Esophagus (tissue), 2 donors: ENCODE results near the gene PYGB. TPM values are rescaled to one million over a fixed set of nuclear protein-coding genes. Genes with fewer than 3 reads are reported as not detected.

Experiments used
- H3K27ac ChIP-seq, 2 donors: one replicate each; pipeline ENCODE4 v1.5.1; 2013; ENCODE audit warnings: low read depth in 2 of 2, mild to moderate bottlenecking in 2 of 2, inconsistent platforms in 1 of 2, low read length in 1 of 2, moderate library complexity in 1 of 2
- H3K27me3 ChIP-seq, 2 donors: one replicate each; pipeline ENCODE4 v1.6.1; 2013; ENCODE audit warnings: low read length in 2 of 2, control low read depth in 1 of 2, mild to moderate bottlenecking in 1 of 2; ENCODE audit not compliant: insufficient read depth in 2 of 2, control insufficient read depth in 1 of 2
- H3K36me3 ChIP-seq, 2 donors: one replicate each; pipeline ENCODE4 v1.6.1; 2013; ENCODE audit warnings: low read length in 1 of 2; ENCODE audit not compliant: control insufficient read depth in 2 of 2, insufficient read depth in 2 of 2
- H3K4me1 ChIP-seq, 2 donors: one replicate each; pipeline ENCODE4 v1.6.1; 2013; ENCODE audit warnings: low read length in 1 of 2; ENCODE audit not compliant: control insufficient read depth in 2 of 2, insufficient read depth in 2 of 2
- H3K4me3 ChIP-seq, 2 donors: one replicate each; pipeline ENCODE4 v1.5.1; 2013; ENCODE audit warnings: low read length in 2 of 2, mild to moderate bottlenecking in 2 of 2, low read depth in 1 of 2, moderate library complexity in 1 of 2
- H3K9me3 ChIP-seq, 2 donors: one replicate each; pipeline ENCODE4 v1.6.1; 2013; ENCODE audit warnings: mild to moderate bottlenecking in 2 of 2, low read depth in 1 of 2, low read length in 1 of 2, moderate library complexity in 1 of 2; ENCODE audit not compliant: control insufficient read depth in 2 of 2, insufficient read depth in 1 of 2
- WGBS, 2 donors: extraction: QIAGEN DNeasy Blood & Tissue Kit; methylation state at CpG; one replicate each; pipeline ENCODE4 v1.1.7; 2013; 5-methylcytosine and 5-hydroxymethylcytosine counted together
- polyA plus RNA-seq, 2 donors: library from polyadenylated mRNA; stranded (reverse); fragments of 200-250 nt; gene quantifications; one replicate each; pipeline ENCODE4 v1.2.3, GENCODE V29; 2013
- donor health status: healthy with polysubstance abuse.
- donor health status: Bipolar disorder and iron deficiency.

PYGB gene
- polyA plus RNA-seq, 2 donors: 38.0 to 59.7 TPM

DNA sequence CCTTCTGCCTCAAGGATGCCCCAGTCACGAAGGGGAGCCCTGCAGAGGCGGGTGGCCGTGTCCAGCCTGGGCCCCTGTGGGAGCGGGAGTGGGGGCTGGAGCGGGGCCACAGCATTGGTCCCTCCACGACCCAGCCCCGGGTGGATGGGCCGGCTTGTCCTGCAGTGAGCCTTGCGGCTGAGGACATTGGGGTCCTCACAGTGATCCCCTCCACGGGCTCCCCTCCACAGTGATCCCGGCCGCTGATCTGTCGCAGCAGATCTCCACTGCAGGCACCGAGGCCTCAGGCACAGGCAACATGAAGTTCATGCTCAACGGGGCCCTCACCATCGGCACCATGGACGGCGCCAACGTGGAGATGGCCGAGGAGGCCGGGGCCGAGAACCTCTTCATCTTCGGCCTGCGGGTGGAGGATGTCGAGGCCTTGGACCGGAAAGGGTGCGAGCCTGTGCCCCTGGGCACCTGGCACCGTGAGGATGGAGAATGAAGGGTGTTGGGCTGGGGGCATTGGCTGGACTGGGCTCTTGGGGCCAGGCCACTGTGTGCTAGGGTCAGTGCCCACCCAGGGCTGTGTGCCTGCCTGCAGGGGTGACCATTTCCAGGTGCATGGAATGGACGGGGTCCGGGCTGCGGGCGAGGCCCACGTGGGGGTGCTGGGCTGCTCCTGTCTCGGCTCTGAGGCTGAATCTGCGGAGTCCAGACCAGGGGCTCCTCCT, 44.4 kb downstream of the PYGB start:
- H3K4me3 ChIP-seq: no peak overlapping the region
- H3K4me1 ChIP-seq: peaks cover 4 to 8% of the 10 kb centered on the region in 2 donors
- no peaks in the 10 kb centered on the region for H3K27me3 ChIP-seq
- WGBS, 2 donors: 91 to 92% methylated on average over 35 of the region's 35 CpGs
- no peaks in the 10 kb centered on the region for H3K9me3 ChIP-seq
- H3K27ac ChIP-seq: no peak overlapping the region
- H3K36me3 ChIP-seq: peaks cover 11 to 38% of the 10 kb centered on the region in 2 donors

DNA sequence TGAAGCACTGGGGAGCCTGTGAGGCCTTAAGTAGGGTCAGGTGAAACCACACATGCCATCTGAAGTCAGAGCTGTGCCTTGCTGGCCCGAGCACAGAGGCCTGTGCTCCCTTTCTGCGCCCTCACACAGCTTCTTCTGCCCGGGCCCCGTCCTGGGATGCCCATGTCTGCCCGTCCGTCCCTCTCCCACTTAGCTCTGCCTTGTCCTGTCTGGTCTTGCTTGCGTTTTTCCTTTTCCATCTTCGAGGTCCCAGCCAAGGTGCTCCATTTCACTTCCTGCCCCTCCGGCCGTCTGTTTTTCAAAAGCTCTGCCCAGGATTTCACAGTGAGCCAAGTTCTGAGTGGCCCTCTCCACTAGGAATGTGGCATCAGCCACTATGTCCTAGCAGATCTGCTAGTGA, 45.6 kb downstream of the PYGB start:
- H3K4me1 ChIP-seq: peaks cover 4 to 8% of the 10 kb centered on the region in 2 donors
- peak overlapping the region in 1 of 2 donors; percentile 53 for H3K27ac ChIP-seq
- no peaks in the 10 kb centered on the region for H3K27me3 ChIP-seq
- WGBS, 2 donors: 46 to 58% methylated on average over 10 of the region's 10 CpGs
- H3K9me3 ChIP-seq: no peaks in the 10 kb centered on the region
- peaks cover 11 to 38% of the 10 kb centered on the region in 2 donors for H3K36me3 ChIP-seq
- no peak overlapping the region for H3K4me3 ChIP-seq

DNA sequence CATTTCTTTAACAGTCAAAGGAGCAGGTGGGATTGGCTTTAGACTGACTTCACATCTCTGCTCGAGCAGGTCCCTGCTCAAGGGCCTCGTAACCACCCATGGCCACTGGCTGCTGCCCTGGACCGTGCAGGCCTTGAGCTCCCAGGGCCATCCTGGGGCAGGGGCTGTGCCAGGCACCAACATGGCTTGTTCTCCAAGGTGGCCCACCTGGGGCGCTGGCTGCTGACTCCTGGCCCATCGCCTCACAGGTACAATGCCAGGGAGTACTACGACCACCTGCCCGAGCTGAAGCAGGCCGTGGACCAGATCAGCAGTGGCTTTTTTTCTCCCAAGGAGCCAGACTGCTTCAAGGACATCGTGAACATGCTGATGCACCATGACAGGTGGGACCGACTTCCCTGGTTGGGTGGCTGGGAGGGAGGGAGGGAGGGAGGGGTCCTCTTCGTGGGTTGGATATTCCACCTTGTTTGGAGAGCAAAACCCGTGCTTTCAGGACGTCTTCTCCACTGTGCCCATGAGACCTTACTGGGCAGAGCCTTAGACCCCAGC, 46.1 kb downstream of the PYGB start:
- peak overlapping the region; percentile 5 to 53 for H3K27ac ChIP-seq
- H3K9me3 ChIP-seq: no peaks in the 10 kb centered on the region
- H3K4me1 ChIP-seq: peaks cover 4 to 8% of the 10 kb centered on the region in 2 donors
- H3K4me3 ChIP-seq: no peak overlapping the region
- WGBS, 2 donors: 77 to 79% methylated on average over 13 of the region's 13 CpGs
- peaks cover 11 to 37% of the 10 kb centered on the region in 2 donors for H3K36me3 ChIP-seq
- no peaks in the 10 kb centered on the region for H3K27me3 ChIP-seq

DNA sequence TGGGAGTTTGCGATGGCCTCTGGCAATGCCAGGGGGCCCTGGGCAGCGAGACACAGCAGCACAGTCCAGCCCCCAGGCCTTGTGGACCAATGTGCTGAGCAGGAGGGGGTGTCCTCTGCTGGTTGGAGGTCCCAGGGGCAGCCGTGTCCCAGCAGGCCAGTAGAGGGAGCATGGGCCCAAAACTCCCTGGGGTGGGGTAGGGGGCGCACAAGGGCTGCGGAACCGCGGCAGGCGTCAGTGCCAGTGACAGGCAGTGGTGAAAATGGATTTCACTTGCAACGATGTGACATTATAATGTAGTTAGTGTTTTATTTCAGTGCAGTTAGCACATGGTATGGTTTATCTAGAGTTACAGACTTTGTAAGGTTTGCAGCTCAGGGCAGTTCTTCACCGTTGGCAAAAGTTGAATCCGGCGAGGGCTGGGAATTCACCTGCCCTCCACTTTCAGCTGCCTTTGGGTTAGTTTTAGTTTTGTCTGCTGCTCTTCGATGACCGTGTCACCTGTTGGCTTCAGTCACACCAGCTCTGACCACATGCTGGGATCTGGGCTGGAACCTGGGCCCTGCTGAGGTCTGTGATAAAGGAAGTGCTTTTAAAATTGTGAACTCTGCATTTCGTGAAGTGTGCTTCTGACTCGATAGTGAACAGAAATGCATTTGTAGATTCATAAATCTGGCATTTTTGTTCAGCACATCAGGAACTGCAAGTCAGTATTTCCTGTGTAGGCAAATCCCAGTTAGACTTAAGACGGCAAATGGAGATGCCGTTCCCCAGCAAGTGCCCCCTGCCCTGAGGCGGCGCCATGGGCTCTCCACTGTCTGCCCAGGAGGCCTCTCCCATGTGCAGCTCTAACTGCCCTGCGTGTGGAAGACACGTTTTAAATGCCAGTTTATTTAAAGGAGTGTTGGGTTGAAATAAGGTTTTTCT, 46.8 kb downstream of the PYGB start:
- 56 to 59% methylated on average over 22 of the region's 22 CpGs for WGBS, 2 donors
- peaks cover 4 to 8% of the 10 kb centered on the region in 2 donors for H3K4me1 ChIP-seq
- peaks cover 11 to 36% of the 10 kb centered on the region in 2 donors for H3K36me3 ChIP-seq
- H3K9me3 ChIP-seq: no peaks in the 10 kb centered on the region
- H3K27ac ChIP-seq: peak overlapping the region; percentile 58 to 61
- H3K27me3 ChIP-seq: no peaks in the 10 kb centered on the region
- no peak overlapping the region for H3K4me3 ChIP-seq

DNA sequence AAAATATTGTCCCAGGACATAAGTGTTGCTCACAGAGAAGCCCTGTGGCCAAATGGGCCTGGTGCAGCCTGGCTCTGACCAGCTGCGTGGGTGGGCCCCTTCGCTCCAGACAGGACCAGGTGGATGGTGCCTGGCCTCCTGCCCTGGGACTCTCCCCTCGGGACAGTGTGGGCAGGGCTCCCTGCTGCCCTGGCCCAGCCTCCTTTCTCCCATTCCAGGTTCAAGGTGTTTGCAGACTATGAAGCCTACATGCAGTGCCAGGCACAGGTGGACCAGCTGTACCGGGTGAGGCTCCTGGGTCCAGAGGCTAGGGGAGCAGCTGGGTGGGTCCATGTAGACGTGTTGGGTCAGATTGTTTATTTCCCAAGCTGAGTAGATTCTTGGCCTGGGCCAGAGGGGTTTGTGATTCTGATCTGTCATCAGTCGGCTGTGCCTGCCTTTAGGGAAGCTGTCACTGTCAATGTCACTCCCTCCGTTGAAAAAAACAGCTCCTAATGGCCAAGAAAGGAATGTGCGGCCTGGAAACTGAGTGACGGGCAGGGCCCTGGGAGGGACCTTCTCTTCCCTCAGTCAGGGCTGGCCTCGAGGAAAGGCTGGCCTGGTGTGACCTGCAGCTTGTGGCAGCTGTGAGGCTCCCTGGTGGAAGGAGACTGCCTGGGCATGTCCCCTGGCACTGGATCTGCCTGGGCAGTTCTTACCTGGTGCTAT, 47.7 kb downstream of the PYGB start:
- WGBS, 2 donors: 33 to 38% methylated on average over 10 of the region's 10 CpGs
- Histone ChIP-seq H3K27me3 (no peaks in the 10 kb centered on the region), H3K36me3 (peaks cover 7 to 36% of the 10 kb centered on the region in 2 donors), H3K4me3 (no peak overlapping the region), H3K9me3 (no peaks in the 10 kb centered on the region), H3K27ac (peak overlapping the region; percentile 58 to 76), H3K4me1 (peaks cover 4 to 8% of the 10 kb centered on the region in 2 donors)

DNA sequence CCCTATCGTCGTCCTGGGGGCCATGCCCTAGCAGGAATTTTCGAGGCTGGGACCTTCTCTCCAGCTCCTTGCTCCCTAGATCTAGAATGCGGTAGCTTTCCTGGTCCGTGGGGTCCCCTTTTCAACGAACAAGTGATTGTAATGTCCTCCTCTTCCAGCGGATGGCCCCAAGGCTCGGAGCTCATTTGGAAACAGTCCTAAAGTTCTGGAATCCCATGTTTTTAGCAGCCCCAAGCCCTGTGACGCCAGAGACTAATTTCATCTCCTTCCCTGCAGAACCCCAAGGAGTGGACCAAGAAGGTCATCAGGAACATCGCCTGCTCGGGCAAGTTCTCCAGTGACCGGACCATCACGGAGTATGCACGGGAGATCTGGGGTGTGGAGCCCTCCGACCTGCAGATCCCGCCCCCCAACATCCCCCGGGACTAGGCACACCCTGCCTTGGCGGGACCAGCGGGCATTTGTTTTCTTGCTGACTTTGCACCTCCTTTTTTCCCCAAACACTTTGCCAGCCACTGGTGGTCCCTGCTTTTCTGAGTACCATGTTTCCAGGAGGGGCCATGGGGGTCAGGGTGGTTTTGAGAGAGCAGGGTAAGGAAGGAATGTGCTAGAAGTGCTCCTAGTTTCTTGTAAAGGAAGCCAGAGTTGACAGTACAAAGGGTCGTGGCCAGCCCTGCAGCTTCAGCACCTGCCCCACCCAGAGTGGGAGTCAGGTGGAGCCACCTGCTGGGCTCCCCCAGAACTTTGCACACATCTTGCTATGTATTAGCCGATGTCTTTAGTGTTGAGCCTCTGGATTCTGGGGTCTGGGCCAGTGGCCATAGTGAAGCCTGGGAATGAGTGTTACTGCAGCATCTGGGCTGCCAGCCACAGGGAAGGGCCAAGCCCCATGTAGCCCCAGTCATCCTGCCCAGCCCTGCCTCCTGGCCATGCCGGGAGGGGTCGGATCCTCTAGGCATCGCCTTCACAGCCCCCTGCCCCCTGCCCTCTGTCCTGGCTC, 48.5 kb downstream of the PYGB start:
- H3K27ac ChIP-seq: peak overlapping the region; percentile 58 to 76

DNA sequence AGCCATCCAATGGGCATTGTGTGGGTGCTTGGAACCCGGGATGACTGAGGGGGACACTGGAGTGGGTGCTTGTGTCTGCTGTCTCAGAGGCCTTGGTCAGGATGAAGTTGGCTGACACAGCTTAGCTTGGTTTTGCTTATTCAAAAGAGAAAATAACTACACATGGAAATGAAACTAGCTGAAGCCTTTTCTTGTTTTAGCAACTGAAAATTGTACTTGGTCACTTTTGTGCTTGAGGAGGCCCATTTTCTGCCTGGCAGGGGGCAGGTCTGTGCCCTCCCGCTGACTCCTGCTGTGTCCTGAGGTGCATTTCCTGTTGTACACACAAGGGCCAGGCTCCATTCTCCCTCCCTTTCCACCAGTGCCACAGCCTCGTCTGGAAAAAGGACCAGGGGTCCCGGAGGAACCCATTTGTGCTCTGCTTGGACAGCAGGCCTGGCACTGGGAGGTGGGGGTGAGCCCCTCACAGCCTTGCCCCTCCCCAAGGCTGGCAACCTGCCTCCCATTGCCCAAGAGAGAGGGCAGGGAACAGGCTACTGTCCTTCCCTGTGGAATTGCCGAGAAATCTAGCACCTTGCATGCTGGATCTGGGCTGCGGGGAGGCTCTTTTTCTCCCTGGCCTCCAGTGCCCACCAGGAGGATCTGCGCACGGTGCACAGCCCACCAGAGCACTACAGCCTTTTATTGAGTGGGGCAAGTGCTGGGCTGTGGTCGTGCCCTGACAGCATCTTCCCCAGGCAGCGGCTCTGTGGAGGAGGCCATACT, 49.4 kb downstream of the PYGB start:
- no peak overlapping the region for H3K27ac ChIP-seq
- peaks cover 4 to 13% of the 10 kb centered on the region in 2 donors for H3K4me1 ChIP-seq
- 85% methylated on average over 10 of the region's 10 CpGs for WGBS, 2 donors
- H3K27me3 ChIP-seq: no peaks in the 10 kb centered on the region
- peaks cover 4 to 21% of the 10 kb centered on the region in 2 donors for H3K36me3 ChIP-seq
- no peaks in the 10 kb centered on the region for H3K9me3 ChIP-seq
- no peak overlapping the region for H3K4me3 ChIP-seq

More for the DNA sequence above, 48.5 kb downstream of the PYGB start:
- Histone ChIP-seq H3K4me1 (peaks cover 4 to 10% of the 10 kb centered on the region in 2 donors), H3K9me3 (no peaks in the 10 kb centered on the region), H3K27me3 (no peaks in the 10 kb centered on the region), H3K4me3 (no peak overlapping the region), H3K36me3 (peaks cover 4 to 29% of the 10 kb centered on the region in 2 donors)
- 75 to 77% methylated on average over 24 of the region's 24 CpGs for WGBS, 2 donors

DNA sequence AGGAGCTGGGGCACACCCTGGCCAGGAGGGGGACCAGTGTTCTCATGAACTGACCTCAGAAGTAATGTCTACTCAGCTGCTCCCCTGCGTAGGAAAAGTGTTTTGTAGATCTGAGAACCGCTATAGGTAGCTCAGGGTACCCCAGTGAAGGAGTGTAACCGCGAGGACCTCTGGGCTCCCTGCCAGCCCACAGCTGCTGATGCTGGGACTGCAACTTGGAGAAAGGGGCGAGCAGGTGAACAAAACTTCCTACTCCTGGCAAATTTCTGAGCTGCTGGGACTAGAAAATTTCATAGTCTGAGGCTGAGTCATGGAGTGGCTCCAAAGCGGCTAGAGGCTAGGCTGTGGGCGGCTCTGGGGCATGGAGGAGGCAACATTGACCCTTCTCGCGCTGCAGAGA, 51.9 kb downstream of the PYGB start:
- no peak overlapping the region for H3K4me3 ChIP-seq
- WGBS, 2 donors: 86 to 89% methylated on average over 9 of the region's 9 CpGs
- no peaks in the 10 kb centered on the region for H3K27me3 ChIP-seq
- peaks cover 4 to 37% of the 10 kb centered on the region in 2 donors for H3K36me3 ChIP-seq
- no peak overlapping the region for H3K27ac ChIP-seq
- no peaks in the 10 kb centered on the region for H3K9me3 ChIP-seq
- H3K4me1 ChIP-seq: peaks cover 4 to 14% of the 10 kb centered on the region in 2 donors
